HG02943 (cell line): ENCODE measurements around the gene RHBDD1.

Experiments
- ATAC-seq: cut with Tn5 transposase; IDR thresholded peaks from one replicate; pipeline ENCODE4 v1.9.1; 2021; ENCODE audit warnings: mild to moderate bottlenecking, low read depth, moderate library complexity; ENCODE audit not compliant: unreplicated experiment

Gene RHBDD1

GRCh38 chr2:226883296-226883795 is 47.5 kb downstream of the RHBDD1 start:
- ATAC-seq = no peak

- no peak for ATAC-seq
Observed at GRCh38 chr2:226884166-226884565, 48.3 kb downstream of the RHBDD1 start.

GRCh38 chr2:226885769-226886435 is 50.0 kb downstream of the RHBDD1 start:
- no peak for ATAC-seq

- ATAC-seq = no peak
Observed at GRCh38 chr2:226887940-226888339, 52.1 kb downstream of the RHBDD1 start.

- ATAC-seq = no peak
Observed at GRCh38 chr2:226888378-226888965, 52.6 kb downstream of the RHBDD1 start.

GRCh38 chr2:226888971-226889370 is 53.1 kb downstream of the RHBDD1 start:
- no peak for ATAC-seq

GRCh38 chr2:226890286-226890685 is 54.4 kb downstream of the RHBDD1 start:
- ATAC-seq = no peak

- no peak for ATAC-seq
Observed at GRCh38 chr2:226891780-226892590, 56.1 kb downstream of the RHBDD1 start.

- ATAC-seq = no peak
Observed at GRCh38 chr2:226892729-226893128, 56.9 kb downstream of the RHBDD1 start.

GRCh38 chr2:226893216-226893615 is 57.4 kb downstream of the RHBDD1 start:
- no peak for ATAC-seq

- no peak for ATAC-seq
Observed at GRCh38 chr2:226894752-226895151, 58.9 kb downstream of the RHBDD1 start.

- ATAC-seq = no peak
Observed at GRCh38 chr2:226895579-226895978, 59.7 kb downstream of the RHBDD1 start.

GRCh38 chr2:226898121-226898520 is 62.3 kb downstream of the RHBDD1 start:
- no peak for ATAC-seq

GRCh38 chr2:226898897-226899296 is 63.0 kb downstream of the RHBDD1 start:
- ATAC-seq = no peak

- ATAC-seq = no peak
Observed at GRCh38 chr2:226902041-226902966, 66.5 kb downstream of the RHBDD1 start.

- ATAC-seq = no peak
Observed at GRCh38 chr2:226903179-226903578, 67.3 kb downstream of the RHBDD1 start.

GRCh38 chr2:226904592-226904991 is 68.7 kb downstream of the RHBDD1 start:
- ATAC-seq = no peak

GRCh38 chr2:226905718-226906117 is 69.9 kb downstream of the RHBDD1 start:
- peak; percentile 38 for ATAC-seq

GRCh38 chr2:226906163-226906693 is 70.4 kb downstream of the RHBDD1 start:
- ATAC-seq = peak; percentile 78

- ATAC-seq = no peak
Observed at GRCh38 chr2:226909126-226909525, 73.3 kb downstream of the RHBDD1 start.
